DOHH2 (cell line): Measurements from ENCODE around the gene TSGA10.

Experiments used
- H3F3A ChIP-seq: fragments of 200-600 bp; sonication (generic), shearing (Covaris generic); 2 replicates; pipeline ENCODE4 v1.6.0; 2016; ENCODE audit warnings: antibody characterized with exemption, mild to moderate bottlenecking; ENCODE audit not compliant: control insufficient read depth, insufficient read depth
- H3K27ac ChIP-seq: fragments of 200-600 bp; sonication (generic); 2 replicates; pipeline ENCODE4 v1.5.1; 2014; ENCODE audit warnings: low read depth, mild to moderate bottlenecking, low read length, moderate library complexity
- H3K27me3 ChIP-seq: fragments of 200-600 bp; sonication (generic); 2 replicates; pipeline ENCODE4 v1.6.1; 2014; ENCODE audit warnings: mild to moderate bottlenecking, low read length, mixed read lengths; ENCODE audit not compliant: control insufficient read depth
- H3K36me3 ChIP-seq: fragments of 200-600 bp; sonication (generic); 2 replicates; pipeline ENCODE4 v1.6.1; 2014; ENCODE audit warnings: mild to moderate bottlenecking, low read length, moderate library complexity, mixed read lengths; ENCODE audit not compliant: control insufficient read depth
- H3K4me1 ChIP-seq: fragments of 200-600 bp; sonication (generic); 2 replicates; pipeline ENCODE4 v1.6.1; 2014; ENCODE audit warnings: mild to moderate bottlenecking, low read length, mixed read lengths; ENCODE audit not compliant: control insufficient read depth
- H3K4me2 ChIP-seq: fragments of 200-600 bp; sonication (generic); 2 replicates; pipeline ENCODE4 v1.6.0; 2014; ENCODE audit warnings: mild to moderate bottlenecking, low read length, moderate library complexity
- H3K4me3 ChIP-seq: fragments of 200-600 bp; sonication (generic); 2 replicates; pipeline ENCODE4 v1.5.1; 2014; ENCODE audit warnings: mild to moderate bottlenecking, low read length, mixed read lengths
- H3K79me2 ChIP-seq: fragments of 200-600 bp; sonication (generic); 2 replicates; pipeline ENCODE4 v1.6.1; 2014; ENCODE audit warnings: mild to moderate bottlenecking, low read length, mixed read lengths; ENCODE audit not compliant: control insufficient read depth
- H3K9me2 ChIP-seq: fragments of 200-600 bp; sonication (generic); replicated peaks from 2 replicates; pipeline ENCODE4 v1.6.1; 2014; ENCODE audit warnings: mild to moderate bottlenecking, low read length, mixed read lengths; ENCODE audit not compliant: control insufficient read depth
- H3K9me3 ChIP-seq: fragments of 200-600 bp; sonication (generic); 2 replicates; pipeline ENCODE4 v1.6.1; 2014; ENCODE audit warnings: antibody characterized with exemption, low read length, mixed read lengths; ENCODE audit not compliant: control insufficient read depth, insufficient read depth
- H4K20me1 ChIP-seq: fragments of 200-600 bp; sonication (generic); 2 replicates; pipeline ENCODE4 v1.6.0; 2014; ENCODE audit warnings: low read depth, mild to moderate bottlenecking, antibody characterized with exemption, low read length, moderate library complexity; ENCODE audit not compliant: control insufficient read depth, insufficient read depth
- EZH2phosphoT487 ChIP-seq: fragments of 200-600 bp; sonication (generic); IDR thresholded peaks from 2 replicates; pipeline ENCODE4 v1.6.1; 2017; ENCODE audit warnings: borderline replicate concordance, mild to moderate bottlenecking, antibody characterized with exemption, low read length, moderate library complexity, mixed read lengths
- TF ChIP-seq, protein P1 (sequence below): fragments of 200-600 bp; sonication (generic); IDR thresholded peaks from one replicate; pipeline ENCODE4 v1.5.1; 2014; ENCODE audit warnings: antibody characterized with exemption, mild to moderate bottlenecking, low read depth, low read length; ENCODE audit not compliant: poor library complexity, severe bottlenecking

TSGA10 gene

DNA sequence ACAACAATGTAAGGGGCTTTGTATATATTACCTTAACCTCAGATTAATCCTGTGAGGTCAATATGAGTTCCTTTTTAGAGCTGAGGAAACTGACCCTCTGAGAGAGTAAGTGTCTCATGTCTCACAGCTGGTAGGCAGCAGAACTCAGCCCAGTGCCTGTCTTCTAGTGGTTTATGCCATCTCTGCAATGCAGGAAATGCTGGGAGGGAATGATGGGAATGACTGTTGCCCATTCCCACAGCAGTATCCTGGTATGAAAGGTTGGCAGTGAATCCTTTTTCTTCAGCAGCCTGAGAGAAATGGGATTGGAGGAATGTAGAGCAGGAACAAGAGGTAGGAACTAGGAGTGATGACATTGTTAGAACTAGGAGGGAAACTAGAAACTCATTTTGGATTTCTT lies 32.3 kb upstream of the TSGA10 start:
- TF ChIP-seq EZH2phosphoT487: no peak
- TF ChIP-seq, protein P1, sequence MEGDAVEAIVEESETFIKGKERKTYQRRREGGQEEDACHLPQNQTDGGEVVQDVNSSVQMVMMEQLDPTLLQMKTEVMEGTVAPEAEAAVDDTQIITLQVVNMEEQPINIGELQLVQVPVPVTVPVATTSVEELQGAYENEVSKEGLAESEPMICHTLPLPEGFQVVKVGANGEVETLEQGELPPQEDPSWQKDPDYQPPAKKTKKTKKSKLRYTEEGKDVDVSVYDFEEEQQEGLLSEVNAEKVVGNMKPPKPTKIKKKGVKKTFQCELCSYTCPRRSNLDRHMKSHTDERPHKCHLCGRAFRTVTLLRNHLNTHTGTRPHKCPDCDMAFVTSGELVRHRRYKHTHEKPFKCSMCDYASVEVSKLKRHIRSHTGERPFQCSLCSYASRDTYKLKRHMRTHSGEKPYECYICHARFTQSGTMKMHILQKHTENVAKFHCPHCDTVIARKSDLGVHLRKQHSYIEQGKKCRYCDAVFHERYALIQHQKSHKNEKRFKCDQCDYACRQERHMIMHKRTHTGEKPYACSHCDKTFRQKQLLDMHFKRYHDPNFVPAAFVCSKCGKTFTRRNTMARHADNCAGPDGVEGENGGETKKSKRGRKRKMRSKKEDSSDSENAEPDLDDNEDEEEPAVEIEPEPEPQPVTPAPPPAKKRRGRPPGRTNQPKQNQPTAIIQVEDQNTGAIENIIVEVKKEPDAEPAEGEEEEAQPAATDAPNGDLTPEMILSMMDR: no peak
- peaks cover 79% of the 10 kb centered on the region for H3K79me2 ChIP-seq

DNA sequence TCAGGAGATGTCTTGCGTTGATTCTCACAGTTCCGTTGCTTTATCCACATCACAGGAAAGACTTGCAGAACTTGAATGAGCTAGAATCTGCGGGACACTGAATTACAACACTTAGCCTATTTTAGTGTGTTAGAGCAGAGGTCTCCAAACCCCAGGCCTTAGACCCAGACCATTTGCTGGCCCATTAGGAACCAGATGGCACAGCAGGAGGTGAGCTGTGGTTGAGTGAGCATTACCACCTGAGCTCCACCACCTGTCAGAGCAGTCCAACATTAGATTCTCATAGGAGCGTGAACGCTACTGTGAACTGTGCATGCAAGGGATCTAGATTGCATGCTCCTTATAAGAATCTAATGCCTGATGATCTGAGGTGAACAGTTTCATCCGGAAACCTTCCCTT lies 30.1 kb upstream of the TSGA10 start:
- no peak overlapping the region for H3K4me3 ChIP-seq
- no peaks in the 10 kb centered on the region for H3K9me2 ChIP-seq
- peaks cover 6% of the 10 kb centered on the region; the same call in 1 of the 2 replicates for H4K20me1 ChIP-seq
- no peak overlapping the region for H3K27ac ChIP-seq
- TF ChIP-seq, protein P1: no peak
- H3K79me2 ChIP-seq: peaks cover 88% of the 10 kb centered on the region
- peaks cover 19% of the 10 kb centered on the region for H3K4me1 ChIP-seq
- H3F3A ChIP-seq: no peaks in the 10 kb centered on the region
- H3K27me3 ChIP-seq: no peaks in the 10 kb centered on the region
- no peaks in the 10 kb centered on the region for H3K9me3 ChIP-seq
- H3K36me3 ChIP-seq: peaks cover 30% of the 10 kb centered on the region
- no peak overlapping the region for H3K4me2 ChIP-seq

More for the DNA sequence above, 32.3 kb upstream of the TSGA10 start:
- no peaks in the 10 kb centered on the region for H3K27me3 ChIP-seq
- H3F3A ChIP-seq: no peaks in the 10 kb centered on the region
- peaks cover 6% of the 10 kb centered on the region; the same call in 1 of the 2 replicates for H4K20me1 ChIP-seq
- H3K4me2 ChIP-seq: no peak overlapping the region
- no peak overlapping the region for H3K4me3 ChIP-seq
- no peaks in the 10 kb centered on the region for H3K9me2 ChIP-seq
- no peaks in the 10 kb centered on the region for H3K9me3 ChIP-seq
- H3K36me3 ChIP-seq: peaks cover 46% of the 10 kb centered on the region
- H3K4me1 ChIP-seq: peaks cover 10% of the 10 kb centered on the region
- no peak overlapping the region for H3K27ac ChIP-seq

DNA sequence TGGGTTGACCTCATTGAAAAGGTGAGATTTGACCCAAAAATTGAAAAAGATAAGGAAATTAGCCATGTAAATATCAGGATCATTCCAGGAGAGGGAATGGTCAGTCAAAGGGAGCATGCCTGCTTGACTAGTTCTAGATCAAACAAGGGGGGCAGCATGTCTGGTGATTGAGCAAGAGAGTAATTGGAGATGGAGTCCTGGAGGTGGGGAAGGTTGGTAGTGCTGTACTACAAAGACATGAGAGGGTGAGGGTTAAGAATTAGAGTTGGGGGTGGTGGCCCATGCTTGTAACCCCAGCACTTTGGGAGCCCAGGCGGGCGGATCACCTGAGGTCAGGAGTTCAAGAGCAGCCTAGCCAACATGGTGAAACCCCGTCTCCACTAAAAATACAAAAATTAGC lies 28.3 kb upstream of the TSGA10 start:
- H3K27me3 ChIP-seq: no peaks in the 10 kb centered on the region

More for the DNA sequence above, 28.3 kb upstream of the TSGA10 start:
- H4K20me1 ChIP-seq: peaks cover 6% of the 10 kb centered on the region; the same call in 1 of the 2 replicates
- H3K4me2 ChIP-seq: 0 out of 2 replicates have a peak overlapping the region, but pooled peaks have one; percentile 2
- no peak for TF ChIP-seq EZH2phosphoT487
- TF ChIP-seq, protein P1: no peak
- no peaks in the 10 kb centered on the region for H3F3A ChIP-seq
- peaks cover 23% of the 10 kb centered on the region for H3K36me3 ChIP-seq
- no peaks in the 10 kb centered on the region for H3K9me3 ChIP-seq
- H3K9me2 ChIP-seq: no peaks in the 10 kb centered on the region
- H3K79me2 ChIP-seq: peaks cover 98% of the 10 kb centered on the region
- H3K4me3 ChIP-seq: peak overlapping the region; percentile 13; the same call in 1 of the 2 replicates
- H3K4me1 ChIP-seq: peaks cover 30% of the 10 kb centered on the region
- H3K27ac ChIP-seq: no peak overlapping the region
